Parathyroid adenoma (tissue), 2 donors: ENCODE results near the gene CYP26B1.

ENCODE experiments used
- H2AFZ ChIP-seq: fragments of 300-600 bp; sonication (generic); one replicate; pipeline ENCODE4 v1.7.0; 2017; ENCODE audit warnings: antibody characterized with exemption, mild to moderate bottlenecking
- H3K27ac ChIP-seq: fragments of 300-600 bp; sonication (generic); one replicate; pipeline ENCODE4 v1.7.0; 2017
- H3K27me3 ChIP-seq: fragments of 300-600 bp; sonication (generic); one replicate; pipeline ENCODE4 v1.7.0; 2017; ENCODE audit warnings: low read length; ENCODE audit not compliant: control insufficient read depth, insufficient read depth
- H3K36me3 ChIP-seq: fragments of 300-600 bp; sonication (generic); one replicate; pipeline ENCODE4 v1.7.0; 2017; ENCODE audit warnings: low read length; ENCODE audit not compliant: control insufficient read depth, insufficient read depth
- H3K4me1 ChIP-seq: fragments of 300-600 bp; sonication (generic); one replicate; pipeline ENCODE4 v1.7.0; 2017; ENCODE audit warnings: control low read depth
- H3K4me2 ChIP-seq: fragments of 300-600 bp; sonication (generic); one replicate; pipeline ENCODE4 v1.7.0; 2017; ENCODE audit warnings: low read length
- H3K4me3 ChIP-seq: fragments of 300-600 bp; sonication (generic); one replicate; pipeline ENCODE4 v1.7.0; 2017; ENCODE audit warnings: low read depth, low read length
- H3K79me2 ChIP-seq: fragments of 300-600 bp; sonication (generic); one replicate; pipeline ENCODE4 v1.7.0; 2017; ENCODE audit warnings: control low read depth
- H3K9ac ChIP-seq: fragments of 300-600 bp; sonication (generic); one replicate; pipeline ENCODE4 v1.7.0; 2017; ENCODE audit warnings: mild to moderate bottlenecking
- H3K9me3 ChIP-seq: fragments of 300-600 bp; sonication (generic); one replicate; pipeline ENCODE4 v1.7.0; 2017; ENCODE audit warnings: low read length; ENCODE audit not compliant: control insufficient read depth
- TF ChIP-seq, protein P1 (sequence below): fragments of 300-600 bp; sonication (generic); IDR thresholded peaks from one replicate; pipeline ENCODE4 v1.7.0; 2017; ENCODE audit warnings: antibody characterized with exemption, mild to moderate bottlenecking
- donor health status: primary hyperparathyroidism.

The CYP26B1 gene

DNA sequence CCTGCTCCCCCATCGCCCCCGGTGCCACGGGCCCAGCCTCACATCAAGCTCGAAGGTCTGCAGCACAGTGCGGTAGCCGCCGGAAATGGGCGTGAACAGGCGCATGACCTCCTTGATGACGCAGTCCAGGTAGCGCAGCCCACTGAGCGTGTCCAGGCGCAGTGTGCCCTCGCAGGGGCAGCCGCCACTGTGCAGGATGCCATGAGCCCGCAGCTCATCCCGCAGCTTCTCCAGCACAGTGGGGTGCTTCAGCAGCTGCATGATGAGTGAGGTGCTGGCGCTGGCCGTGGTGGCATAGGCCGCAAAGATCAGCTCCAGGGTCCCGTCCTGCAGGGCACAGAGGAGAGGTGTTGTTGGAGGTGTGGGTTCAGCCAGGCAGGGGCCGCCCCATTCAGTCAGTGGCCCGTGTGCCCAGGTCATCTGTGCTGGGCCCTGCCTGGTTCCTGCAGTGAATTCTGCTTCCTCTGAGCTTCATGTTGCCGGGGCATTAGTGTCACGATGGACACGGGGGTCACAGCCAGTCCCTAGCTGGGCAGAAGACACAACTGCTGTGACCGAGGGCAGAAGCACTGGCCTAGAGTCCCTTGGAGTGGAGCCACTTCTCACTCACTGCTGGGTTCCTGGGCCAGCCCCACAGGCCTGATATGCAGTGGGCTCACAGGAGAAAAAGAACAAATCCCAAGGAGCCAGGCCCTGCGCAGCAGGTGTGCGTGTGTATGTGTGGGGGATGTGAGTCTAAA, 14.5 kb downstream of the CYP26B1 start:
- Histone ChIP-seq H2AFZ (no peak overlapping the region), H3K79me2 (no peaks in the 10 kb centered on the region), H3K9ac (no peak overlapping the region), H3K36me3 (no peaks in the 10 kb centered on the region), H3K9me3 (no peaks in the 10 kb centered on the region), H3K4me3 (no peak overlapping the region), H3K27me3 (no peaks in the 10 kb centered on the region), H3K4me2 (no peak overlapping the region), H3K27ac (no peak overlapping the region), H3K4me1 (no peaks in the 10 kb centered on the region)
- TF ChIP-seq, protein P1, sequence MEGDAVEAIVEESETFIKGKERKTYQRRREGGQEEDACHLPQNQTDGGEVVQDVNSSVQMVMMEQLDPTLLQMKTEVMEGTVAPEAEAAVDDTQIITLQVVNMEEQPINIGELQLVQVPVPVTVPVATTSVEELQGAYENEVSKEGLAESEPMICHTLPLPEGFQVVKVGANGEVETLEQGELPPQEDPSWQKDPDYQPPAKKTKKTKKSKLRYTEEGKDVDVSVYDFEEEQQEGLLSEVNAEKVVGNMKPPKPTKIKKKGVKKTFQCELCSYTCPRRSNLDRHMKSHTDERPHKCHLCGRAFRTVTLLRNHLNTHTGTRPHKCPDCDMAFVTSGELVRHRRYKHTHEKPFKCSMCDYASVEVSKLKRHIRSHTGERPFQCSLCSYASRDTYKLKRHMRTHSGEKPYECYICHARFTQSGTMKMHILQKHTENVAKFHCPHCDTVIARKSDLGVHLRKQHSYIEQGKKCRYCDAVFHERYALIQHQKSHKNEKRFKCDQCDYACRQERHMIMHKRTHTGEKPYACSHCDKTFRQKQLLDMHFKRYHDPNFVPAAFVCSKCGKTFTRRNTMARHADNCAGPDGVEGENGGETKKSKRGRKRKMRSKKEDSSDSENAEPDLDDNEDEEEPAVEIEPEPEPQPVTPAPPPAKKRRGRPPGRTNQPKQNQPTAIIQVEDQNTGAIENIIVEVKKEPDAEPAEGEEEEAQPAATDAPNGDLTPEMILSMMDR = no peak

DNA sequence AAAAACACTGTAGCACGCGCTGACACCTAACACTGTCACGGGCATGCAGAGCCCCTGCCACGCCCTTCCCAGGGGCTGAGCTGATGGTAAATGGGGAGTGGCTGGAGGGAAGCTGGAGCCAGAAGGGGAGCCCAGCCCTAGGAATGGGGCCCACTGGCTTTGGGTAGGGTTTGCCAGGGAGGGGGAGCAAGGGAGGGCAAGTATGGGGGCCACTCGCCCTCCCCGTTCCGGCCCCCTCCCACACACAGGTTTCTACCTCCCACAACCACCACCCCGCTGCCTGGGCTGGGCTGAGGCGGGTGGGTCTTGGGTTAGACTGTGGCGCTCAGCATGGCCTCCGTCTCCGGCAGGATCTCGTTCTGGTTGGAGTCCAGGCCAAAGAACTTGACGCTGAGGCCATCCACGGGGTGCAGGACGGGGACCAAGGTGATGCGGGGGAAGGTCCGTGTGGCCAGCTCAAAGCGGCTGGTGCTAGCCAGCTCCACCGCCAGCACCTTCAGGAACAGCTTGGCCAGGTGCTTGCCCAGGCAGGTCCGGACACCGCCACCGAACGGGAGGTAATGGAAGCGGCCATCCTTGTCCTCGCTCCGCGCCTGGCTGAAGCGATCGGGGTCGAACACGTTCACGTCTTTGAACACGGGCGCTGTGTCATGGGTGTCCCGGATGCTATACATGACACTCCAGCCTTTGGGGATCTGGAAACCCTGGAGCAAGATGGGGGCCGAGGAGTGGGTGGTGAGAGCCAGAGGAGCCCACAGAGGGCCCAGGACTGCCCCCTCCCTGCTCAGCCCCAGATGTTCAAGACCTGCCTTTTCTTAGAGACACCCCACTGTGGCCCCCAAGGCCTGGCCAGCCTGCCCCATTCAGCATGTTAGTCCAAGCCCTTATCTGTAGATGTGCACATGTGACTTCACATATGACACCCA, 15.5 kb downstream of the CYP26B1 start:
- Histone ChIP-seq H3K79me2 (no peaks in the 10 kb centered on the region), H3K27ac (no peak overlapping the region), H3K9ac (no peak overlapping the region), H3K4me3 (no peak overlapping the region), H3K4me1 (no peaks in the 10 kb centered on the region), H3K36me3 (no peaks in the 10 kb centered on the region), H3K9me3 (no peaks in the 10 kb centered on the region), H3K27me3 (no peaks in the 10 kb centered on the region), H2AFZ (no peak overlapping the region), H3K4me2 (no peak overlapping the region)
- TF ChIP-seq, protein P1 = no peak

DNA sequence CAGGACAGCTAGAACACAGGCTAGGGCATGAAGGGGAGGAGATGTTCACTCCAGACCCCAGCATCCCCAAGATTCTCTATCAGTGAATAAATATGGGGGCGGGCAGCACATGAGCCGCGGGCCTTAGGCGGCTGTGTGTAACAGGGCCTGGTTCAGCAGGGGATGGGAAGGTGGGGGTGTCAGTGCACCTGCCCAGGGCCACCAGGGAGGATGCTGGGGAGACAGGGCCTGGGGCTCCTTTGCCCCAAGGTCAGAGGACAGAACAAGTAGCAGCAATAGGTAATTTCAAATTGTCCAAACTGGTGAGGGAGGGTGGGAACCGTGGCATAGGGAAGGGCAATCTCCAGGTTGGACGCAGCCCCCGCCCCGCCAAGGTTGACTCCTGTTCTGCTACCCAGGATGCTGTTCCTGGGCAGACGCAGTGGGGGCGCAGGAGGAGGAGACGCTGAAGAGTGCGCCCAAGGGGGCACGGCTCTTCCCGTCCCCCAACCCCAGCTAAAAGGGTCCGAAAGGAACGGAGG, 16.2 kb downstream of the CYP26B1 start:
- no peaks in the 10 kb centered on the region for H3K79me2 ChIP-seq
- H3K4me1 ChIP-seq = no peaks in the 10 kb centered on the region
- H3K4me2 ChIP-seq = no peak overlapping the region
- no peak overlapping the region for H3K9ac ChIP-seq
- H3K27me3 ChIP-seq = no peaks in the 10 kb centered on the region
- H3K9me3 ChIP-seq = no peaks in the 10 kb centered on the region
- H3K36me3 ChIP-seq = no peaks in the 10 kb centered on the region
- no peak overlapping the region for H3K4me3 ChIP-seq
- H3K27ac ChIP-seq = no peak overlapping the region
- TF ChIP-seq, protein P1 = no peak
- no peak overlapping the region for H2AFZ ChIP-seq

DNA sequence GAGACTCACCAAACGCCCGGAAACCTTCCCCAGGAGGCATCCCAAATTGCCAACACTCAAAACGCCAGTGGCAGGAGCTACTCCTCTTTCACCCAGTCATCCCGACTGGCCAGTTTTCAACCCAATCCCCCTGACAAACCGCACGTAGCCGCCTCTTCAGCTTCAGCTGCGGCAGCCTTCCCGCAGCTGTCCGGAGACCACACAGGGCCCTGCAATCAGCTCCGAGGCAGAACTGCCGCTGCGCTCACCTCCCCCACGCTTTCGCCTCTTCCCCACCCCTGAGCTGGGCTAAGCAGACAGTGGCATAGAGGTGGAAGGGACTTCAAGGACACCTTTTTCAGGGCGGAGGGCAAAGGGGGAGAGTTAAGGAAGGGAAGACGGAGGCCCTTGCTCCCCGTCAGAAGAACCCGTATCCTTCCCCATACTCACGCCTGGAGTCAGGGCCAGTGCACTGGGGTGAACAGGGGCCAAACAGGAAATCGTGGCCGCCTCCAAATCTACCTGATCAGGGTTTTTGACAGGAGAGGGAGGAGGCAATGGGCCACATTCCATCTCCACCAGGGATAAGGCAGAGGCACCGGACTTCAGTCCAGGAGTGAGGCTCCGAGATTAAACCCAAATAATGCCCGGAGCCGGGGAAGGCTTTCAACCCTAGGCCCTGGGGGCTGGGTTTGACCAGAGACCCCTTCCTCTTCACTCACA, 16.9 kb downstream of the CYP26B1 start:
- H2AFZ ChIP-seq = no peak overlapping the region

More for the DNA sequence above, 16.9 kb downstream of the CYP26B1 start:
- TF ChIP-seq, protein P1 = no peak
- H3K27ac ChIP-seq = no peak overlapping the region
- no peak overlapping the region for H3K9ac ChIP-seq
- H3K4me3 ChIP-seq = no peak overlapping the region
- no peaks in the 10 kb centered on the region for H3K36me3 ChIP-seq
- H3K4me2 ChIP-seq = no peak overlapping the region
- H3K27me3 ChIP-seq = no peaks in the 10 kb centered on the region
- H3K9me3 ChIP-seq = no peaks in the 10 kb centered on the region
- H3K4me1 ChIP-seq = no peaks in the 10 kb centered on the region
- no peaks in the 10 kb centered on the region for H3K79me2 ChIP-seq
